Karpas-422 (cell line): ENCODE measurements around the gene SCRT2. TPM values are rescaled to one million over a fixed set of nuclear protein-coding genes. Genes with fewer than 3 reads are reported as not detected.
"Not testable (repeated sequence)": the region's sequence is repeated elsewhere in the genome, so short reads cannot be mapped to it uniquely, and the experiment has no call there.

Experiments used
- DNase-seq: peaks from one replicate; pipeline ENCODE4 v3.0.0-alpha.2; 2015
- H2AFZ ChIP-seq: fragments of 200-600 bp; sonication (generic); 2 replicates; pipeline ENCODE4 v1.6.1; 2014; ENCODE audit warnings: antibody characterized with exemption, low read length, mixed read lengths
- H3K27ac ChIP-seq: fragments of 200-600 bp; sonication (generic); 2 replicates; pipeline ENCODE4 v1.5.1; 2014; ENCODE audit warnings: mild to moderate bottlenecking, low read length, moderate library complexity
- H3K27me3 ChIP-seq: fragments of 200-600 bp; sonication (generic); 2 replicates; pipeline ENCODE4 v1.6.1; 2014; ENCODE audit warnings: low read length, mixed read lengths
- H3K36me3 ChIP-seq: fragments of 200-600 bp; sonication (generic); 2 replicates; pipeline ENCODE4 v1.6.1; 2014; ENCODE audit warnings: low read length, mixed read lengths; ENCODE audit not compliant: insufficient read depth
- H3K4me1 ChIP-seq: fragments of 200-600 bp; sonication (generic); 2 replicates; pipeline ENCODE4 v1.6.1; 2014; ENCODE audit warnings: mild to moderate bottlenecking, low read length, mixed read lengths
- H3K4me2 ChIP-seq: fragments of 200-600 bp; sonication (generic); 2 replicates; pipeline ENCODE4 v1.6.1; 2014; ENCODE audit warnings: low read length, low read depth, mild to moderate bottlenecking; ENCODE audit not compliant: poor library complexity, severe bottlenecking
- H3K4me3 ChIP-seq: fragments of 200-600 bp; sonication (generic); 2 replicates; pipeline ENCODE4 v1.5.1; 2014; ENCODE audit warnings: mild to moderate bottlenecking, antibody characterized with exemption, low read length, mixed read lengths
- H3K79me2 ChIP-seq: fragments of 200-600 bp; sonication (generic); 2 replicates; pipeline ENCODE4 v1.6.1; 2014; ENCODE audit warnings: mild to moderate bottlenecking, low read length, mixed read lengths
- H3K9ac ChIP-seq: fragments of 200-600 bp; sonication (generic); 2 replicates; pipeline ENCODE4 v1.6.0; 2014; ENCODE audit warnings: low read length
- H3K9me2 ChIP-seq: fragments of 200-600 bp; sonication (generic), shearing (Covaris generic); replicated peaks from 2 replicates; pipeline ENCODE4 v1.6.0; 2014; ENCODE audit warnings: mild to moderate bottlenecking, low read length, moderate library complexity; ENCODE audit not compliant: insufficient read depth
- H3K9me3 ChIP-seq: fragments of 300-700, 200-600 bp; sonication (generic); 2 replicates; pipeline ENCODE4 v1.6.1; 2014; ENCODE audit warnings: low read length, mixed read lengths
- H4K20me1 ChIP-seq: fragments of 200-600 bp; sonication (generic); 2 replicates; pipeline ENCODE4 v1.6.1; 2014; ENCODE audit warnings: mild to moderate bottlenecking, antibody characterized with exemption, low read length, low read depth; ENCODE audit not compliant: insufficient read depth
- total RNA-seq: library from RNA; depleted of rRNA; stranded (reverse); fragments of >200 nt; shearing (Covaris generic); gene quantifications from 2 replicates; pipeline ENCODE4 v1.2.3, GENCODE V29; 2014; ENCODE audit warnings: low replicate concordance

The SCRT2 gene
- total RNA-seq, 1 experiment from 2014 or later = not detected

- no peaks in the 10 kb centered on the region for H3K27me3 ChIP-seq
Measured at GRCh38 chr20:642398-643174, 33.0 kb downstream of the SCRT2 start.

GRCh38 chr20:642013-642397 lies 33.6 kb downstream of the SCRT2 start:
- H3K9me3 ChIP-seq, H3K79me2 ChIP-seq, H3K4me3 ChIP-seq, H3K9me2 ChIP-seq, H2AFZ ChIP-seq, H3K36me3 ChIP-seq, H3K9ac ChIP-seq, H3K27ac ChIP-seq, DNase-seq, H3K4me1 ChIP-seq, H4K20me1 ChIP-seq, H3K27me3 ChIP-seq, H3K4me2 ChIP-seq: not testable (repeated sequence)

More at GRCh38 chr20:642398-643174, 33.0 kb downstream of the SCRT2 start:
- no peak for DNase-seq
- H3K4me2 ChIP-seq = no peak overlapping the region
- H3K9me3 ChIP-seq = no peaks in the 10 kb centered on the region
- H2AFZ ChIP-seq = no peak overlapping the region
- H3K27ac ChIP-seq = no peak overlapping the region
- no peaks in the 10 kb centered on the region for H3K36me3 ChIP-seq
- no peaks in the 10 kb centered on the region for H4K20me1 ChIP-seq
- H3K9ac ChIP-seq = no peak overlapping the region
- H3K9me2 ChIP-seq = no peaks in the 10 kb centered on the region
- H3K79me2 ChIP-seq = no peaks in the 10 kb centered on the region
- no peak overlapping the region for H3K4me3 ChIP-seq
- H3K4me1 ChIP-seq = no peaks in the 10 kb centered on the region

GRCh38 chr20:641516-641875 lies 34.1 kb downstream of the SCRT2 start:
- no peak overlapping the region for H3K4me3 ChIP-seq
- H3K27ac ChIP-seq = no peak overlapping the region
- H3K9ac ChIP-seq = no peak overlapping the region
- no peak for DNase-seq
- no peaks in the 10 kb centered on the region for H3K9me3 ChIP-seq
- H3K4me2 ChIP-seq = no peak overlapping the region
- no peaks in the 10 kb centered on the region for H3K36me3 ChIP-seq
- H2AFZ ChIP-seq = no peak overlapping the region
- no peaks in the 10 kb centered on the region for H4K20me1 ChIP-seq
- H3K9me2 ChIP-seq = no peaks in the 10 kb centered on the region
- H3K79me2 ChIP-seq = no peaks in the 10 kb centered on the region
- no peaks in the 10 kb centered on the region for H3K4me1 ChIP-seq
- no peaks in the 10 kb centered on the region for H3K27me3 ChIP-seq

DNA sequence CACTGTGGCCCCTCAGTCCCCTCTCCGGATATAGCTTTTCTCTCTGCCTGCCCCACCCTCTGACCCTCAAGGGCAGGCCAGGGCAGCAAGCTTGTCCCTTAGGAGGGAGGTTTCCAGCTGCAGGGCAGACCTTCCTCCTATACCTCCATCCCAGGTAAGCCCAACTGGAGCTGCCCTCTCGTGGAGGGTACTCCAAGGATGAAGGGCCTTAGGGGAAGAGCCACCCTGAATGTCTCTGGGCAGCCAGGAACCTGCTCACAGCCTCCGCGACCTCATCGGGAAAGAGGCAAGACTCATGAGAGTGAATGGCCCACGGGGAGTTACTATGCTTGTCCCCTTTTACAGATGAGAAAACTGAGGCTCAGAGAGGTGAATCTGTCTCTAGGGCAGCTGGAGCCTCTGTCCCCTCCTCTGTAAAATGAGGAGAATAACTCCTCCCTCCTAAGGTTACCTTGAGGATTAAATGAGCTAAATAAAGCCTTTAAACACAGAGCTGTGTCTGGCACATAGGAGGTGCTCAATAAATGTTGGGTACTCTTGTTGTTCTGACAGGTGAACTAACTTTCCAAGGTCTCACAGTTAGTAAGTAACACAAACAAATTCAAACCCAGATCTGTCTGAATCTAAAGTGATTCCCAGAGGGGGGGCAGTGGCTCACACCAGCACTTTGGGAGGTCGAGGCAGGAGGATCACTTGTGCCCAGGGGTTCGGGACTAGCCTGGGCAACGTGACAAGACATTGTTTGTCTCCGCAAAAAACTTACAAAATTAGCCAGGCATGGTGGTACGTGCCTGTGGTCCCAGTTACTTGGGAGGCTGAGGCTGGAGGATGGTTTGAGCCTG lies 34.7 kb downstream of the SCRT2 start:
- no peaks in the 10 kb centered on the region for H4K20me1 ChIP-seq
- no peaks in the 10 kb centered on the region for H3K79me2 ChIP-seq
- H3K27ac ChIP-seq = no peak overlapping the region
- no peak overlapping the region for H3K4me2 ChIP-seq
- H3K36me3 ChIP-seq = no peaks in the 10 kb centered on the region
- H3K4me1 ChIP-seq = no peaks in the 10 kb centered on the region
- no peak overlapping the region for H2AFZ ChIP-seq
- H3K9me3 ChIP-seq = no peaks in the 10 kb centered on the region
- no peak overlapping the region for H3K9ac ChIP-seq
- DNase-seq = no peak
- no peaks in the 10 kb centered on the region for H3K9me2 ChIP-seq
- no peak overlapping the region for H3K4me3 ChIP-seq
- H3K27me3 ChIP-seq = no peaks in the 10 kb centered on the region

DNA sequence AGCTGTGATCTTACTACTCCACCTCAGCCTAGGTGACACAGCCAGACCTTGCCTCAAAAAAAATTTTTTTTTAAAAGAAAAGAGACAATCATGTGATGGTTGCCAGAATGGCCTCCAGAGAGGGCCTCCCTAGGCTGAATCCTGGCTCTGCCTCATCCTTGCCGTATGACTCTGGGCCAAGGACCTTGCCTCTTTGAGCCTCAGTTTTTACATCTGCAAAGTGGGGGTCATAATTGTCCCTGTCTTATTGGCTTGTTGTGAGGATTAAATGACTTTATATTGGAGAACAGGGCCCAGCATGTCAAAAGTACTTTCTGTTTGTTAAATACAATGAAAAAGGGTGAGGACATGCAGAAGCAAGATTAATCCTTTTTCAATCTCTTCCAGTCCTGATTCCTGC lies 37.0 kb downstream of the SCRT2 start:
- no peak for DNase-seq
- no peaks in the 10 kb centered on the region for H3K9me2 ChIP-seq
- no peak overlapping the region for H3K9ac ChIP-seq
- no peaks in the 10 kb centered on the region for H3K27me3 ChIP-seq
- no peak overlapping the region for H2AFZ ChIP-seq
- H3K79me2 ChIP-seq = no peaks in the 10 kb centered on the region
- no peaks in the 10 kb centered on the region for H4K20me1 ChIP-seq
- H3K27ac ChIP-seq = no peak overlapping the region
- H3K4me1 ChIP-seq = no peaks in the 10 kb centered on the region
- H3K36me3 ChIP-seq = no peaks in the 10 kb centered on the region
- H3K4me2 ChIP-seq = no peak overlapping the region
- H3K4me3 ChIP-seq = no peak overlapping the region
- H3K9me3 ChIP-seq = no peaks in the 10 kb centered on the region

DNA sequence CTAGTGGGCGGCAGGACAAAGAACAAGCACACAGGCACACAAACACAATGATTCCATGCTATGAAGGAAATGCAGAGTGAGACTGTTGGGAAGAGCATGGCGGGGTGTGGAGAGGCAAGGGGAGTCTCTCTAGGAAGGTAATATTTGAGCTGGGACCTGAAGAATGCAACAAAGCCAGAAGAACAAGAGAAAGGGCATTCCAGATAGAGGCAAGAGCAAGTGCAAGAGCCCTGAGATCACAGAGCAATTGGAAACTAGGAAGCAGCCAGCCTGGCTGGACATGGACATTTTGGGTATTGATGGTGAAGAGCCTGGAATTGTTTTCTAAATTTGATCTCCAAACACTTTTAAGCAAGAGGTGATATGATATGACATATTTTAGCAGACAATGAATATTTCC lies 38.0 kb downstream of the SCRT2 start:
- H2AFZ ChIP-seq = no peak overlapping the region
- no peaks in the 10 kb centered on the region for H3K36me3 ChIP-seq
- no peak overlapping the region for H3K4me2 ChIP-seq
- H3K27me3 ChIP-seq = no peaks in the 10 kb centered on the region
- no peaks in the 10 kb centered on the region for H4K20me1 ChIP-seq
- no peak overlapping the region for H3K9ac ChIP-seq
- no peaks in the 10 kb centered on the region for H3K79me2 ChIP-seq
- no peak overlapping the region for H3K4me3 ChIP-seq
- H3K9me2 ChIP-seq = no peaks in the 10 kb centered on the region
- no peak for DNase-seq
- no peaks in the 10 kb centered on the region for H3K4me1 ChIP-seq
- H3K9me3 ChIP-seq = no peaks in the 10 kb centered on the region
- no peak overlapping the region for H3K27ac ChIP-seq

DNA sequence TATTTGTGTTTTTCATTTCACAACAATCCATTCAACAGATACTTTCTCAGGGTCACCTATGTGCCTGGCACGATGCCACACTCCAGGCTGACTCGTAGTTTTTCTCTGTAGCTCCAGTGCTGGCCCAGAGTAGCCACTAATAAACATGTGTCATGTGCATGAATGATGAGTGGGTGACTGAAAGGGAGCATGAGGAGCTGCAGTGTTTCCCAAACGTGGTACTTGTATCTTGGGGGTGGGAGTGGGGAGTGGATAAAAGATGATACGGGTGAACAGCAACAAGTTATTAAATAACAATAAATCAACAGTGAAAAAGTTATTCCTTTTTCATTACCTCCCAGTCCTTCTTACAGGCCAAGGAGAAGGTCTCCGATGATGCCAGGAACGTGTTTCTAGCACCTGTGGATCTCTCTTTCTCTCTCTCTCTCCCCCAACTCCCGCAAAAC lies 39.7 kb downstream of the SCRT2 start:
- no peak overlapping the region for H3K9ac ChIP-seq
- no peaks in the 10 kb centered on the region for H3K4me1 ChIP-seq
- no peaks in the 10 kb centered on the region for H3K9me2 ChIP-seq
- no peak overlapping the region for H3K4me2 ChIP-seq
- H2AFZ ChIP-seq = no peak overlapping the region
- H3K36me3 ChIP-seq = no peaks in the 10 kb centered on the region
- no peaks in the 10 kb centered on the region for H3K79me2 ChIP-seq
- DNase-seq = no peak
- no peak overlapping the region for H3K27ac ChIP-seq
- H3K9me3 ChIP-seq = no peaks in the 10 kb centered on the region
- no peak overlapping the region for H3K4me3 ChIP-seq
- no peaks in the 10 kb centered on the region for H3K27me3 ChIP-seq
- H4K20me1 ChIP-seq = no peaks in the 10 kb centered on the region

- Histone ChIP-seq H3K79me2 (no peaks in the 10 kb centered on the region), H4K20me1 (no peaks in the 10 kb centered on the region), H3K9ac (no peak overlapping the region), H3K9me3 (no peaks in the 10 kb centered on the region), H3K36me3 (no peaks in the 10 kb centered on the region), H3K4me3 (no peak overlapping the region), H3K4me2 (no peak overlapping the region), H3K9me2 (no peaks in the 10 kb centered on the region), H2AFZ (no peak overlapping the region), H3K27ac (no peak overlapping the region), H3K4me1 (no peaks in the 10 kb centered on the region), H3K27me3 (no peaks in the 10 kb centered on the region)
- no peak for DNase-seq
Measured at GRCh38 chr20:635028-635892, 40.3 kb downstream of the SCRT2 start.
